T1000 (cell line): ENCODE measurements around the gene ENO2.

Experiments
- DNase-seq: peaks from one replicate; lab custom pipeline; 2025; ENCODE audit warnings: mixed read lengths; lab: John Stamatoyannopoulos, UW

ENO2 gene

DNA sequence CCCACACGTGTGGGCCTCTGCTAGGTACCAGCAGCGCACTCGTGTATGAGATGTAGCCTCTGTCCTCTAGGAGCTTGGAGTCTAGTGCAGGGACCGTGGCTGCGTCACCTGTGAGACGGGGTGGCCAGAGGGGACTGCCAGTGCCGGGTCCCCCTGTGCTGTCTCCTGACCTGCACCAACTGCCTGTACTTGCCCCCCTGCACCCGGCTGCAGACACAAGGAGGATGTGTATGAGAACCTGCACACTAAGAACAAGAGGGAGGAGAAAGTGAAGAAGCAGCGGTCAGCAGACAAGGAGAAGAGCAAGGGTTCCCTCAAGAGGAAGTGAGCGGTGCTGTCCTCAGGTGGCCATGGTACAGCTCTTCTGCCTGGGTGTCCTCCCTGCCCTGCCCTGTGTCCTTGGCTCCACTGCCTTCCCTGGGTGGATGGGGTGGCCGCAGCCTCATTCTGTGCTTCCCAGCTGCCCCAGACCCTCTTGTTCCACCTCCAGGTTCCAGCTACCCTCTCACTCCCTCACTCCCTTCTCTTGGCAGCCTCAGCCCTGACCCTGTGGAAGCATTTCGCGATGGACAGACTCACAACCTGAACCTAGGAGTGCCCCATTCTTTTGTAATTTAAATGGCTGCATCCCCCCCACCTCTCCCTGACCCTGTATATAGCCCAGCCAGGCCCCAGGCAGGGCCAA, 46.4 kb downstream of the ENO2 start:
- no peak for DNase-seq

DNA sequence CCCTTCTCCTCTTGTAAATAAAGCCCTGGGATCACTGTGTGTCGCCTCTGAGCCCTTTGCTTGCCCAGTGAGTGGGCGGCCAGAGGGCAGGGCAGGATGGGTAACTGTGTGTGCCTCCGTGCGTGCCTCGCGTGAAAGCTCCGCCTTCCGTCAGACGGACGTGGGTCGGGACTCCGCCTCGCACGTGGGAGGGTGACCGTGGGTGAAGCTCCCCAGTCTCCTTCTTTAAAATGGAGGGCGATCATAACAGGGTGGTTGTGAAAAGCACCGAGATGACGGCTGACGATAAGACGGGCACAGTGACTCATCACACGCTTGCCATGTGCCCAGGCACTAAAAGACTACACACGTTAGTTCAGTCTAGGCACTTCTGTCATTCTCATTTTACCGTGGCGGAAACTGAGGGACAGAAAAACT, 46.9 kb downstream of the ENO2 start:
- no peak for DNase-seq

DNA sequence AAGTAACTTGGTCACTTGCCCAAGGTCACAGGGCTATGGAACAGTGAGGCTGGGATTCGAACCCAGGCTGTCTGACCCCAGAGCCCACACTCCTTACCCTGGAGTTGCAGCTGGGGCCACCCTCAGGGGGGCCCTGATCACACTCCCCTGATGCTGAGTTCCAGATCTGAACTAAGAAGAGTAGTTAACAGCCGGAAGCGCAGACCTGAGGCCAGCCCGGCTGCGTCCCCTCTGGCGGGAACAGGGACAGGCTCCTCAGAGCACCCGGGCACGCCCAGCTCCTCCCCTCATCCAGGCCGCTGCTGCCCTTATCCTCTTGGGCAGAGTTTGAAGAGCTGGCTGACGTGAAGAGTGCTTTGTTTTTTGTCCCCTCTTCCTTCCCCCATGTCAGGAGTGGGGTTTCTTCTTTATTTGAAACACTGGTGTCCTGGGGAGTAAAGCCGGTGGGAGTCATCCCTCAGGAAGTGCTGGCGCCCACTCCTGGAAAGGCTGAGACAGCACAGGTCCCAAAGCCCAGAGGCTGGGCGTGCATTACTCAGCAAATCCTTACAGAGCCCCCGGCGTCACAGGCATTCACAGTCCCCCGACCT, 47.4 kb downstream of the ENO2 start:
- DNase-seq = no peak

DNA sequence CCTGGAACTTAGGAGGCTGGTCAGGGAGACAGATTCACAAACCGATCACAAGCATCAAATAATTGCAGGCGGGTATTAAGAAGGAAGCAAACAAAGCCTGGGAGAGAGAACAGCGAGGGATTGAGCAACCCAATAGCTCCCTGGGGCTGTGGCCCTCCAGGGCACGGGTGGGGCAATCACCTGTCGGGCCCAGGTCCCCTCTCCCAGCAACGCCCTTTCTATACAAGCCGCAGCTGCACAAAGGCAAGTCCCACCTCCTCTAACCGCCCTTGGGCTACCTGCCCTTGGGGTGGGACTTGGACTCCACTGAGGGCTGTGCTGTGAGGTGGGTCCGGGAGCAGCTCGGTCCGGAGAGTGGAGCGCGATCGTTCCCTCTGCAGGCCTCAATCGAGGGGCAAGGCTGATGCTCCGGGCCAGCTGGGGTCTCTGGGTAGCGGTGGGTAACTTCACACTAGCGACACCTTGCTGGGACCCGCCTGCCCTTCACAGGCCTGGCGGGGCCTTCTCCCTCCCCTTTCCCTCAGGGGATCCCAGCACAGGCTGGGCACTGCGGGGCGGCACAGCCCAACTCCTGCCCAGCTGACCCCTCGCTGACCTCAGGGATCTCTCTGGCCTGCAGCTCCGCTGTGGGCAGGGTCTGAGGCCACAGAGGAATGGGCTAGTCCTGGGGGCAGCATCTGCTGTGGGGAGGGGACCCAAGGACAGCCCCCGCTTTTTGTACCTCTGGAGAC, 48.1 kb downstream of the ENO2 start:
- no peak for DNase-seq

DNA sequence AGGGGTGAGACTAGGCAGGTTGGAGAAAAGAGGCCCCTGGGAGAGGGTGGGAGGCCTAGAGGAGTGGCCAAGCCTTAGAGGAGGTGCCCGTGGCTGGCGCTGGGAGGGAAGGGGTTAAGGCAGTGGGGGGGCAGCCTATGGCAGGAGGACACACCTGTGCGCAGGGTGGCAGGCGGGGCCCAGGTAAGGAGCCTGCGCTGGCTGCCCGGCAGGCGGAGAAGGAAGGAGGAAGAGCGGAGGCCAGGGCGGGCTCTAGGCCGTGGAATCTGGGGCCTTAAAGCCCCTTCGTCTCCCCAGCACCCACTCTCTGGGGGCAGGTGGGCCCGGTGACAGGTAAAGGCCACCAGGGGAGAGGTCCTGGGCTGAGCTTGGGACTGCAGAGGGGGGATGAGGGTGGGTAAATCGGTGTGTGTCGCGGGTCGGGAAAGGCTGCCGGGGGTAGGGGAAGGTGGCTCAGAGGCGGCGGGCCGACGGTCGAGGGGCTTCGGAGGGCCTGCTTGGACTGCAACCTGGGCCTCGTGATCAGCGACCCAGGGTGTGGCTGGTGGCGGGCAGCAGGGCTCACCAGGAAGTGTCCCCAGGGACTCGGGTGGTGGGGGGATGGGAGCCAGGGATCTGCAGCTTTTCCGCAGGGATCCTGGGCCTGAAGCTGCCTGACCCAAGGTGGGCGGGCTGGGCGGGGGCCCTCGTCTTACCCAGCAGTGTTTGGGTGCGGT, 48.8 kb downstream of the ENO2 start:
- DNase-seq = no peak

DNA sequence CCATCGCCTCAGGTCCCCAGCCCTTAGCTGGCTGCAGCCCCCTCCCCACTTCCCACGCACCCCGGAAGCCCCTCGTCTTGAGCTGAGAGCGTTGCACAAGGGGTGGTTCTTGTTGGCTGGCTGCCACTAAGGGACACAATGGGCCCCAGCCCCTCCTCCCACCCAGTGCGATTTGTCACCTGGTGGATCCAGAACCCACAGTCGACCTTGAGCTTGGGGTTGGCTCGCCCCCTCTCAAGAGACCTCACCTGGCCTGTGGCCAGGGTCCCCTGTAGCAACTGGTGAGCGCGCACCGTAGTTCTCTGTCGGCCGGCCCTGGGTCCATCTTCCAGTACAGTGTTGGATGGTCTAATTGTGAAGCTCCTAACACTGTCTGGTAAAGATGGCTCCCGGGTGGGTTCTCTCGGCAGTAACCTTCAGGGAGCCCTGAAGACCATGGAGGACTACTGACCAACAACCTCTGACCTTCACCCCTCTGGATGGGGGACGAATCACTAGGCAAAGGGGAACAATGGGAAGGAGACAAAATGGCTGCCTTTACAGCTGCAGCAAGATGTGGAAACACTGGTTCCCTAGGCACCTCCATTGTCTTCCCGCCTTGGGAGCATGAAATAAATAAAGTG, 49.5 kb downstream of the ENO2 start:
- no peak for DNase-seq

DNA sequence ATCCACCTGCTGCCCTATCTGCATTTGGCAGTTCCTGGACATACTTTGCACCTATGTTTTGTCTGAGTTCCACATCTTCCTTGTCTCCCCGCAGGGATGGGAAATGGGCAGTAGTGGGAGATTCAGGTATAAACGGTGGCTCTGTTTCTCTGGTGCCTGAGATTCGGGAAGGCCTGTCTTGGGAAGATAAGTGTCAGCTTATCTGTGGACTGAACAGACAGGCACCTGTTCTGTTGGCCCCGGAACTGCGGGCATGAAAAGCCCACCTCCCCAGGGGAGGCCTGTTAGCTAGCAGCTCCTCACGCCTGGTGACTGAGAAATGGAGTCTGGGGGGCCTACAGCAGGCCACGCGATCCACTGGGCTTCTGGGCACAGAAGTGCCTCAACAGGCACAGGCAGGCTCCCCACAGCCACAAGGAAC, 50.2 kb downstream of the ENO2 start:
- DNase-seq = no peak

DNA sequence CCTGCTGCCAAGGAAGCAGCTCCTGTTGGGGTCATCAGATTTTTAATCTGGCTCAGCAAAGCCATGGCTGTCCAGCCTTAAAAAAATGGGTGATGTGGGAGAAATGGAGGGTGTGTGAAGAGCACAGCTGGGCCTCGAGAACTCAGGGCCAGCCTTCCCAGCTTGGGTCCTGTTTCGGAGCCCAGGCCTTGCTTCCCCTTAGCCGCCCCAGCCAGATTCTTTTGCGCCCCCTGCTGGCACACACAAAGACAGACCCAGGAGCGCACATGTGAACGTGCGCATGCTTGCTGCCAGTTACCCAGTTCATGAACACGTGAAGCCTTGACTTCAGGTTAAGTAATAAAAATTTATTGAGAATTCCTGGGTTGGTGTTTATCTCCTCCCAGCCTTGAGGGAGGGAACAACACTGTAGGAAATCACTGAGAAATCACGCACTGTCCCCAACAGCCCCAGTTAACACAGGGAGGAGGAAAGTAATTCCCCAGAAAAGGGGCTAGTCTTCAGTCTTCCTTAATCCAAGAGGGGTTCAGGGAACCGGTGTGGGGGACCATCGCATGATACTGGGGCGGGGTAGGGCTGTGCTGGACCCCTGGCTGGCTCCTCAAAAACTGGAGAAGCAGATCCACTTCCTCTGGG, 50.8 kb downstream of the ENO2 start:
- DNase-seq = peak; percentile 13

DNA sequence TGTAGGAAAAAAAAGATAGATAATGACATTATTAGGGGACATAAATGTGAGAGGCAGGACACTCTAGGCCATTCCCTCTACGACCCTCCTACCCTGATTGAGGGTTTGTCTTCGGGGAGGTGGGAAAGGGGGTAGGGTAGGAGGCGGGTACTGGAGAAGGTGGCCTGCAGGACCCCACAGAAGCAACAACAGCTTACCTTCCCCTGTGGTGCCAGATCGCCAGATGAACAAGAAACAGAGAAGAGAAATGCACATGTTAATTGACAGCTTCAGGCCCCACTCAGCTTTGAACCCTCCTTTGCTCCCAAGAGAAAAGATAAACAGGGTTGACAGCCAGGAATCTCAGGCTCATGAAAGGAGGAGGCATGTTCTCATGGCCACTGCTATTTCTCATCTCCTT, 51.3 kb downstream of the ENO2 start:
- DNase-seq = no peak

DNA sequence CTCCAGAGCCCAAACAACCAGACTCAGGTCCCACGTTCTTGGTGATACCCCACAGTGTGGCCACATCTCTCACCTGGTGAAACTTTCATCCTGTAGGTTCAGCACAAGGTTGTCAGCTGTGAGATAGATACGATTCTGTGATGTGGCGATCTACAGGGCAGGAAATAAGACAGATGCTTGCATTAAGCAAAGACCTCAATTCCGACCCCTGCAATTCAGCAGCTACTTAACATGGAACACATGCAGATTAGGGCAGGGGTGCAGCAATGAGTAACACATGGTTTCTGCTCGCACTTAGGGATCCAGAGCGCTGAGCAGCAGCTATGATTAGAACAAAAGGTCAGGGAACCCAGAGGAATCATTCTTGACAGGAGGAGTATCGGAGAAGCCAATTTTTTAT, 52.0 kb downstream of the ENO2 start:
- no peak for DNase-seq

DNA sequence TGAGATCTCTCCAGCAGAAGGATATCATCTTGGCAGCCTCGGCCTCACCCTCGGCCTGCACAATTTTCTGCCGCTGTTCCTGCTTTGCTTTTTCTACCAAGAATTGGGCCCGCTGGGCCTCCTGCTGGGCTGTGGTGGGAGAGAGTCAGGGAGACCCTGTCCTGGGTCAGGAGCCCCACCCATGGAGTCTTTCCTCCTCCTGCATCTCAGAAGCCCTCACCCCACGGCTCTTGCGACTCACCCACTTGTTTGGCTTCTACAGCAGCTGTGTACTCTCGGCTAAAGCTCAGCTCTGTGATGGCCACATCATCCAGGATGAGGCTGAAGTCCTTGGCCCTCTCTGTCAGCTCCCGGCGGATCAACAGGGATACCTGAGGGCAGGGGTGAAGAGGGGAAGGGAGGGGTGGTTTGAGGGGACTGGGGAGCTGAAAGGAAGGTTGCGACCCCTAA, 53.3 kb downstream of the ENO2 start:
- no peak for DNase-seq

DNA sequence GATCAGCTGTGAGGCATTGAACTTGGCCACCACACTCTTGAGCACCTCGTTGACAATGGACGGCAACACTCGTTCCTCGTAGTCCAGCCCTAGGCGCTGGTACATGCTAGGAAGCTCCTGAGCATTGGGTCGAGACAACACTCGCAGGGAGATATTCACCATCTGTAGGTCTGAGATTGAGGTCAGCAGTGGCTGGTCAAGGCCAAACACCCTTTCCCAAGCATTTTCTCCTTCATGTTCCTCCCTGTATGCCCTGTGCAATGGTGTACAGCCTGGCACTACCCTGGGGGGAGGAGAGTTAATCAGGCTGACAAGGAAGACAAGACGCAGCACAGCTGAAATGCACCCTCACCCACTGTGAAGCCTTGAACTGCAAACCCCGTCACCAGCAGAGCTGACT, 54.0 kb downstream of the ENO2 start:
- DNase-seq = no peak

DNA sequence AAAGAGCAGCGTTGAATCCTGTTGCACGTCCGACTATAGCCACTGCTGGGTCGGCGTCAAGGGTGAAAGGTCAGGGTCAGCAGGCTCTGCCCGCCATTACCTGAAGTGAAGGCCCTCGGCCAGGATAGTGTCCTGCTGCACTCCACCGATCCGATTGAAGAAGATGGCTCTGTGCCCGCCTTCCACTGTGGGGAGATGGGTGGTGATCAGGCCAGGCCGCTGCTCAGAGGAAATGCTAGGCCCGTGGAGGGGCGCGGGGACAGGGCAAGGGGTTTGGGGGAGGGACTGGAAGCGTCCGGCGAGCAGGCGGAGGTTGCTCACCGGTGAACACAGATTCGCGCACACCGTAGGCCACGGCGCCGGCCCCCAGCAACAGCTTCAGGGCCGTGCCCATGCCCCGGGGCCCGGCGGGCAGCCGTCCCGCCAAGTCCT, 55.7 kb downstream of the ENO2 start:
- no peak for DNase-seq
